OCI-LY7 (cell line): ENCODE measurements around the gene PTCHD1. TPM values are rescaled to one million over a fixed set of nuclear protein-coding genes. Genes with fewer than 3 reads are reported as not detected.

ENCODE experiments used
- BruUV-seq: library from RNA; stranded (reverse); fragments of 400-500 nt; replicated peaks from 2 replicates; lab custom pipeline; 2021; lab: Mats Ljungman, UMichigan
- CTCF ChIA-PET: fragments of 300-600 bp; sonication (Branson Sonifier 250); formaldehyde crosslinking; loops from one replicate; lab custom pipeline; 2022; ENCODE audit warnings: antibody characterized with exemption; ENCODE audit not compliant: unreplicated experiment; lab: Charles Lee
- POLR2A ChIA-PET: fragments of 300-600 bp; sonication (Branson Sonifier 250); formaldehyde crosslinking; loops from one replicate; lab custom pipeline; 2022; ENCODE audit warnings: antibody characterized with exemption; lab: Charles Lee
- DNase-seq: peaks from one replicate; pipeline ENCODE4 v3.0.0-alpha.2; 2015; ENCODE audit warnings: low spot score
- H2AFZ ChIP-seq: fragments of 200-600 bp; sonication (generic), shearing (Covaris generic); 2 replicates; pipeline ENCODE4 v1.6.1; 2014; ENCODE audit warnings: mild to moderate bottlenecking, antibody characterized with exemption, low read length, moderate library complexity
- H3K27ac ChIP-seq: fragments of 200-600 bp; sonication (generic); 2 replicates; pipeline ENCODE4 v1.5.1; 2014; ENCODE audit warnings: mixed run types, low read depth, mild to moderate bottlenecking, moderate library complexity, low read length, inconsistent platforms; ENCODE audit not compliant: poor library complexity, severe bottlenecking
- H3K36me3 ChIP-seq: fragments of 200-600 bp; sonication (generic); 2 replicates; pipeline ENCODE4 v1.6.1; 2014; ENCODE audit warnings: mild to moderate bottlenecking, antibody characterized with exemption, low read length, moderate library complexity, mixed read lengths; ENCODE audit not compliant: insufficient read depth
- H3K4me1 ChIP-seq: fragments of 200-600 bp; sonication (generic); 2 replicates; pipeline ENCODE4 v1.5.1; 2014; ENCODE audit warnings: mild to moderate bottlenecking, low read length; ENCODE audit not compliant: insufficient read depth, poor library complexity, severe bottlenecking
- H3K4me2 ChIP-seq: fragments of 200-600 bp; sonication (generic); 2 replicates; pipeline ENCODE4 v1.6.1; 2014; ENCODE audit warnings: mild to moderate bottlenecking, low read length
- H3K4me3 ChIP-seq: fragments of 200-600 bp; sonication (generic); 2 replicates; pipeline ENCODE4 v1.5.1; 2014; ENCODE audit warnings: mild to moderate bottlenecking, low read depth, low read length; ENCODE audit not compliant: poor library complexity, severe bottlenecking
- H3K79me2 ChIP-seq: fragments of 200-600 bp; sonication (generic); 2 replicates; pipeline ENCODE4 v1.6.1; 2016; ENCODE audit warnings: low read depth, mild to moderate bottlenecking, low read length, moderate library complexity, mixed read lengths; ENCODE audit not compliant: insufficient read depth
- H3K9me2 ChIP-seq: fragments of 200-600 bp; sonication (generic); 2 replicates; pipeline ENCODE4 v1.6.1; 2016; ENCODE audit warnings: mild to moderate bottlenecking, low read length, mixed read lengths; ENCODE audit not compliant: insufficient read depth
- H3K9me3 ChIP-seq: fragments of 200-600 bp; sonication (generic); 2 replicates; pipeline ENCODE4 v1.6.1; 2014; ENCODE audit warnings: mild to moderate bottlenecking, mixed run types, low read length, mixed read lengths
- H4K20me1 ChIP-seq: fragments of 200-600 bp; sonication (generic); 2 replicates; pipeline ENCODE4 v1.6.1; 2014; ENCODE audit warnings: mild to moderate bottlenecking, antibody characterized with exemption, low read length, moderate library complexity, mixed read lengths; ENCODE audit not compliant: insufficient read depth
- CTCF ChIP-seq: fragments of 200-600 bp; sonication (generic); conservative IDR thresholded peaks from 2 replicates; pipeline ENCODE4 v1.5.1; 2014; ENCODE audit warnings: mild to moderate bottlenecking, antibody characterized with exemption, low read length, moderate library complexity, mixed read lengths
- EZH2phosphoT487 ChIP-seq: fragments of 200-600 bp; sonication (generic); IDR thresholded peaks from 2 replicates; pipeline ENCODE4 v1.6.1; 2018; ENCODE audit warnings: low read depth, borderline replicate concordance, mild to moderate bottlenecking, mixed run types, antibody characterized with exemption, low read length, moderate library complexity, mixed read lengths
- intact Hi-C: fragments of 100-400 bp; cut with micrococcal nuclease; formaldehyde crosslinking; loops from one replicate; pipeline ENCODE4 v1.10.0; 2022; ENCODE audit not compliant: unreplicated experiment
- total RNA-seq, 2 experiments: library from RNA; depleted of rRNA in 1 of 2; stranded (reverse); fragments of >200 nt in 1 of 2; shearing (Covaris generic) in 1 of 2; gene quantifications; 2 replicates each; pipeline ENCODE4 v1.2.3, GENCODE V29; 2014 to 2022

The PTCHD1 gene
- total RNA-seq, 2 experiments from 2014 or later, result not detected

- Histone ChIP-seq H2AFZ (no peak overlapping the region), H3K36me3 (no peaks in the 10 kb centered on the region), H3K9me2 (no peaks in the 10 kb centered on the region), H3K9me3 (no peaks in the 10 kb centered on the region), H3K27ac (no peak overlapping the region), H3K4me3 (no peak overlapping the region), H3K4me1 (no peaks in the 10 kb centered on the region), H3K4me2 (no peak overlapping the region), H3K79me2 (no peaks in the 10 kb centered on the region), H4K20me1 (no peaks in the 10 kb centered on the region)
- no TSS peak for BruUV-seq
- intact Hi-C loops, result no loop called here
- TF ChIP-seq EZH2phosphoT487 (no peak), CTCF (no peak)
- POLR2A ChIA-PET, result no interaction called here
- CTCF ChIA-PET, result no interaction called here
- DNase-seq, result no peak
Observed at GRCh38 chrX:23356189-23356588, 21.5 kb downstream of the PTCHD1 start.

- no peaks in the 10 kb centered on the region for H3K36me3 ChIP-seq
- H4K20me1 ChIP-seq, result no peaks in the 10 kb centered on the region
- intact Hi-C loops, result no loop called here
- H3K9me2 ChIP-seq, result no peaks in the 10 kb centered on the region
- POLR2A ChIA-PET, result interaction anchor here (1.0 kb wide), 1 partner anchor 235 kb away, joined by 3 read pairs; no protein-coding TSS in a partner anchor
- H3K27ac ChIP-seq, result no peak overlapping the region
- TF ChIP-seq EZH2phosphoT487 (no peak), CTCF (no peak)
- H3K4me3 ChIP-seq, result no peak overlapping the region
- H3K4me2 ChIP-seq, result no peak overlapping the region
- DNase-seq, result no peak
- no peaks in the 10 kb centered on the region for H3K9me3 ChIP-seq
- no peaks in the 10 kb centered on the region for H3K4me1 ChIP-seq
- no peaks in the 10 kb centered on the region for H3K79me2 ChIP-seq
- BruUV-seq, result no TSS peak
- CTCF ChIA-PET, result no interaction called here
- no peak overlapping the region for H2AFZ ChIP-seq
Observed at GRCh38 chrX:23364416-23364815, 29.8 kb downstream of the PTCHD1 start.

GRCh38 chrX:23365541-23365940, 30.9 kb downstream of the PTCHD1 start:
- H3K27ac ChIP-seq, result no peak overlapping the region
- no peaks in the 10 kb centered on the region for H3K79me2 ChIP-seq
- H3K4me2 ChIP-seq, result no peak overlapping the region
- no peaks in the 10 kb centered on the region for H3K9me3 ChIP-seq
- DNase-seq, result no peak
- intact Hi-C loops, result no loop called here
- H3K4me1 ChIP-seq, result no peaks in the 10 kb centered on the region
- no peak for TF ChIP-seq CTCF
- no peak for TF ChIP-seq EZH2phosphoT487
- ChIA-PET POLR2A (no interaction called here), CTCF (no interaction called here)
- H3K4me3 ChIP-seq, result no peak overlapping the region
- no peaks in the 10 kb centered on the region for H3K9me2 ChIP-seq
- H4K20me1 ChIP-seq, result no peaks in the 10 kb centered on the region
- no peaks in the 10 kb centered on the region for H3K36me3 ChIP-seq
- no peak overlapping the region for H2AFZ ChIP-seq
- BruUV-seq, result no TSS peak
